NAMALWA (cell line): ENCODE data around the gene KDM5B.

Experiments used
- DNase-seq: peaks from one replicate; pipeline ENCODE4 v3.0.0-alpha.2; 2015; ENCODE audit warnings: low spot score

Gene KDM5B

DNA sequence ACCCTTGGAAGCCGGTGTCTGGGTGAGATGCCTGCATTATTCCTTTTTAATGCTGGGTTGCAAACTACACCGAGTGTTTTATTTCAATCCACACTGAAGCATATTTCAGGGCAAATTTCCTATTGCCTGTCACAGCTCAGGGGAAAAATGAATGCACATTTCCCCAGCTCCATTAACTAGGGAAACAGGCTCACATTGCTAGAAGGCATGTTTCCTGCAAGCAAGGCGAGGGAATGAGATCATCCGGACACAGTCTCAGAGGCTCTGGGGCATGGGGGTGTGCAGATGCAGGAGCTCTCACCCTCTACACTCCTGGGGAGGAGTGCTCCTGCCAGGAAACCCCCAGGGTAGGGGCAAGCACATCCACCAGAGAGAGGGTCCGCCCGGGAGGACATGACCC is 122.6 kb downstream of the KDM5B start:
- no peak for DNase-seq

DNA sequence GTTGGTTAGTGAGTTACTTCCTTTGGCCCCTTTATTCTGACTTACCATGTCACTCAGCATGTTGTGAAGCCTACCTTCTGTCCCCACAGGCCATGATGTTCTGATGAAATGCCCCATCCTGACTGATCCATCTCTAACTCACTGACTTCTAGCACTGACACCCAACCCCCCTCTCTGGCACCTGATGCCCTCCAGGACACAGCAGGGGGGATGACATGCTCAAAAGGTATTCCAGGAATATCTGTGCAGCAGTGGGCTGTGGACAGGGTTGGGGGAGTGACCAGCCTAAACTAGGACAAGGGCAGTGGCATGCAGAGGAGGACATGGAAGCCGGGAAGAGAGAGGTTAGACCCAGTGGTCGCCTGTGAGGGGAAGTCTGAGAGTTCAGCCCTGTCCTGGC is 123.5 kb downstream of the KDM5B start:
- no peak for DNase-seq

DNA sequence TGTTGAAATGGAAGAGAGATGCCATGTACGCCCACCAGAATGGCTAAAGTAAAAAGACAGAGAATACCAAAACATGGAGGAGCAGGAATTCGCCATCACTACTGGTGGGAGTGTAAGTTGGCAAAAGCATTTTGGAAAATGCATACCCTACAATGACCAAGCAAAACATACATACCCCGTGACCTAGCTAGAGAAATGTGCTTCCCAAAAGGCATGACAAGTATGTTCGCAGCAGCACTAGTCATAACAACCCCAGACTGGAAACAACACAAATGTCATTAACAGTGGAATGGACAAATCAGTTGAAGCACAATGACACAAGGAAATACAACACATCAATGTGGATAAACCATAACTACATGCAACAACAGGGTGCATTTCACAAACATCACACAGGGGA is 125.2 kb downstream of the KDM5B start:
- DNase-seq = no peak

DNA sequence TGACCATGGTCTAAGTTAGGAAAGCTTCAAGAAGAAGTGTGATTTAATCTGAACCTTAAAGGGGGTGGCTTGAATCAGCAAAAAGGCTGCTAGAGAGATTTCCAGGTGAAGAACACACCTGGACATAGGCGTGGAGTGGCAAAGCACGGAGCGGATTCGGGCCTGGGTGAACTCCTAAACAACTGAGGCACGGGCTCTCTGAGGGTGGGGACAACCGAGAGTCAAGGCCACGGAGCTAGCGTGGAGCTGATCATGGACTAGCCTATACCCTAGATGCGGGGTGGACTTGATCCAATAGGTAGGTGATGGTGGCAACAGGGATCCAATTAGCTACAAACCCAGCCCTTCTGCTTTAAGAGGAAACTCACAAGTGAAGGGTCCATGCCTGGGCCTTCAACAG is 125.7 kb downstream of the KDM5B start:
- no peak for DNase-seq

DNA sequence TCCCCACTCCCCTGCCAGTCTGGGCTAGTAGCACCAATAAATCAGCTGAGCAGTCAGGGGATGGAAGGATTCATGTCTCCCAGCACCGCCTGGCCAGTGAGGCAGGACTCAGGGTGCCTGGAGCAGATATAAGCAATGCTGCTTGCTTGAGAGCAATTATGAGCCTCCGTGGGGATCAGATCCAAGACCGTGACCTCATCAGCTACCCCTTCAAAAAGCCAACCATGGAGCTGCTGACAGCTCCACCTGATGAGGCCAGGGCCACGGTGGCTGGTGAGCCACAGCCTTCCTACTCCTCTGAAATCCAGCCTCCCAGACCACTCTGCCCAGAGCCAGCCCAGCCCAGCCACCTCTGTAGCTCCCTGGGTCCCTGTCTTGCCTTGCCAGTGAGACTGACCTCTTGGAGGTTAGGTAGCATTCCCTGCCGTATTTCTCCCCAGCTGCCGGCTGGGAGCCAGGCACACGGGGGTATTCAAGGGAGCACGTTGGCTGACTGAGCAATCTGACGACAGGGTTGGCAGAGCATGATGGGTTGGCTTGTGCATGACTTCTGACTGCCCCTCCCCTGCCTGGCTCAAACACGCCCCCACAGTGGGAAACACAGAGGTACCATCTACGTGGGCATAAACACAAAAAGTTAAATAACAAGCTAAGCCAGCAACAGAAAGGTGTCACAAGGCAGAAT is 126.3 kb downstream of the KDM5B start:
- DNase-seq = no peak

DNA sequence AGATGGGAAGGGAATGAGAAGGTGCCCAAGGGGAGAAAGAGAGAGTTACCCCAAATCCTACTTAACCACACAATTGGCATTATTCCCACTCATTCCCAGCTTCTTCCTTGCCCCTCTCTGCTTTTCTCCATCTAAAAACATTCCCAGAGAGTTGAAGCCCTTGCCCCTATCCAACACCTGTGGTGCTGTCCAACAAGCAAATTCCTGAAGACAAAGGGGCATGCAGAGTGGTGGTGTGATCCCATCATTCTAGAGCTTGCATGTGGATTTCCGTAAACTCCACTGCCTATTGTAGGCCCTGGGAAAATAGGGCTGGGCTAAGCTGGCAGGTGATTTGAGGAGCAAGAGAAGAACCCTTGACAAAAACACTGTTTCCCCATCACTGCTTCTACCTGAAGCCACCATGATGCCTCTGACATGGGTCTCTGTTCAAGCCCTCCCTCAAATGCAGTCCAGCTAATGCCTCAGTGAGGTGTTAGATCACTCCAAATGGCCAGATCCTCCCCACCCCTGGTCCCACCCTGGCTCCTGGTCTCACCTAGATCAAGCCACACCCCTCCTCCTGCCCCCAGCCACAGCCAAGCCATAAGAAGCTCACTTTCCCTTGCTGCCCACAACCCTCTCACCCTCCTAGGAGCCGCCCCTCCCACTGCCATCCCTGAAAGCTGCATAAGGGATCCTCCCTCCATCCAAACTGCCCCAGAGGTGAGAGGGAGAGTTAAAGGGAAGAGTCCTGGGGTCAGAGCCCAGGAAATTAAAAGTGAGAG is 127.5 kb downstream of the KDM5B start:
- DNase-seq = no peak

DNA sequence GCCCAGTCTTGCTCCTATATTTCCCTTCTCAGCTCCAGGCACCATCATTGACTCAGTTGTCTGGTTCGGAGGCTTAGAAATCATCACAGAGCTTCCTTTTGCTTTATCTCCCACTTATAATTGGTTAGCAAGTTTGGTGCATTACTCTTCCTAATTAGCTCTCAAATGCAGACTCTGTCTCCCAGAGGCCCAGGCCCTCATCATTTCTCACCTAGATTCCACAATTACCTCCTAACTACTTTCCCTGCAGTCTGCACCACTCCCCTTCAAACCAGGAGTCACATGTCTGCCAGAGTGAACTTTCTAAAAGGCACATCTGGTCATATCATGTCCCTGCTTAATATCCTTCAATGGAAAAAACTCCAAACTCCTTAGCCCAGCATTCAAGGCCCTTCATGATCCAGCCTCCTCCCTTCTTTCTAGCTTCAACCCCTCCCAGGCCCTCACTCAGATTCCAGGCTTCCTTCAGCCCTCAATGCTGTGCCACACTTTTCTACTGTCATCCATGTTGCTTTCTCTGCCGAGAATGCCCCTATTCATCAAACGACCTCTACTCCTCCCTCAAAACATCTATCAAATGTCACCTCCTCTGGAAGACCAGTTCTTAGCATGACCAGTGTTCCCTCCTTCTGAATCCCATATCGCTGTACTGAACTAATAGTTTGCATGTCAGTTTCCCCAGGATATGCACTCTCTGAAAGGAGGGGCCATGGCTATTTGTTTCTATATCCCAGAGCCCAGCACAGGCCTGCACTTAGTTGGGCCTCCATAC is 128.6 kb downstream of the KDM5B start:
- no peak for DNase-seq

DNA sequence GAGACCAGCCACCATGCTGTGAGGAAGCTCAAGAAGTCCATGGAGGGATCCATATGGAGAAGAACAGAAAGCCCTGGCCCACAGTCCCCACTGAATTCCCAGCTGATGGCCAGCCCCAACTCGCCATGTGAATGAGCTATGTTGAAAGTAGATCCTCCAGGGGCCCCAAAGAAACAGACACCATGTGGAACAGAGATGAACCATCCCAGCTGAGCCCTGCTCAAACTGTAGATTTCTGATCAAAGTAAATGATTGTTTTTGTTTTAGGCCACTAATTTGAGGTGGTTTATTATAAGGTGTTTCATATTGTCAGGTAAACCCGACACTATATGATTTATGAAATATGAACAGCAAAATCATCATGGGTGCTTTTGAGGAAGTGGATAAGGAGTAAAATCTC is 130.8 kb downstream of the KDM5B start:
- no peak for DNase-seq
